Measurements from ENCODE around the gene IQGAP1.
A peak's percentile ranks its signal among the peaks of the same experiment; 100 is the strongest.
"Not testable (repeated sequence)": the region's sequence is repeated elsewhere in the genome, so short reads cannot be mapped to it uniquely, and the experiment has no call there.

IQGAP1 gene

DNA sequence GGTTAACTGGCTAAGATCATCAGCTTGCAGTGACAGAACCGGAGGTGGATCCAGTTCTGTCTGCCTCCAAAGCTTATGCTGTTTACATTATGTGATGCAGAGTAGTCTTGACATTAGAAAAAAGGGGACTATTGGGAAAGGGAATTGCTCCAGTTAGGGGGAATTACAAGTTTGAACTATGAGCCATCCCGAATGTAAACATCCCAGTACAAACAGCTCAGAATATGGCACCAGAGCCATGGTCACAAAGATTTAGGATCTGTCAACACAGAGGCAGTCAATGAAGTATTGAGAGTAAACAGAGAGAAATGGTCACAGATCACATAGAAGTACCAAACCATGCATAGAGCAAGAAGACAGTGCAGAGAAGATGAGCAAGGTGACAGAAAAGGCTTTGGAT lies 101.9 kb downstream of the IQGAP1 start:
- no peak for DNase-seq

DNA sequence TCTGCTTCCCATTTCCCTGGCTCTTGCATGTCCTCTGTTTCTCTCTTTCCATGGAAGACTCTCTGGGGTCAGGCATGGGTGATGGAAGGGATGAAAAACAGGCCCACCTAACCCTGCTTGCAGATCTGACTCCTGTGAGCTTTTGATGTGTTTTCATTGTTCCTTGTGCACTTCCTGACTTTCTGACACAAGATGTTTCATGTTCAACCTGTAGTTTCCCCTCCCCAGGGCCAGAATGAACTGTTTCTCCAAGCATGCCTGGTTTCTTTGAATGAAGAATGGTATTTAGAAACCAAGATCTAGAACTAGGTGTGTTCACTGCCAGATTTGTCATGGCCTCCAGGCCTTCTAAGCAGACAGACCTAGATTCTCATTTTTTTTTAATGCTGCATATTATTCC lies 105.6 kb downstream of the IQGAP1 start:
- DNase-seq: no peak

DNA sequence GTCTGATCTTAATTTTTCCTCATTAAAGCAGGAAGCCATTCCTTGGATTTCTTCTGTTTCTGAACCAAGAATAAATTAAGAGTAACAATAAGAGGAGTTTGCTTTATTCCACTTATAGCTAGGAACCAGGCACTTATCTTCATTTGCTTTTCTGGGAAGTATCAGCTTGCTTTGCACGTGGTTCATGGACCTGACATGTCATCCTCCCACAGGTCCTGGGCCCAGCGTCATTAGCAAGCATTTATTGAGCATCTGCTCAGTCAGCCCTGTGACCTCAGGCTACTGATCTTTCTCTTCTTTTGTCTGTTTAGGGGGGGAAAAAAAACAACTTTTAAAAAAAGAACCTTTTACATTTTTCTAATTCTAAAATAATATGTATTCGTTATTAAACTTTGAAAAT lies 107.0 kb downstream of the IQGAP1 start:
- no peak for DNase-seq

DNA sequence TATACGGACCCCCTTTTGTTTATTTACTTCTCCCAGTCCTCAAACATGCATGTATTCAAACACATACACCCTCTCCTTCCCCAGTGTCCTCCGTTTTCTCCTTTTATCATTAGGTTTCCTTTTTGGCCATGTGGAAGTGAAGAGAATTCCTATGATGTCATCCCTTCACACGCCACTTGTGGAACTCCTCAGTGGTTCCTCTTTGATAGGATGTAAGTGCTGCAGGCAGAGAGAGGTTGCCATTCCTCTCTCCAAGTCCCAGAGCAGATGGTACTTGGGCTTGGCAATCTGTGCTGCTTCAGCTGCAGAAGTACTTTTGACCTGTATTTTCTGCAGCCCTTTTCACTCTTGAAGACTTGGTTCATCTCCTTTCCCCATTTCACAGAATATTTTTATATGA lies 108.7 kb downstream of the IQGAP1 start:
- no peak for DNase-seq

DNA sequence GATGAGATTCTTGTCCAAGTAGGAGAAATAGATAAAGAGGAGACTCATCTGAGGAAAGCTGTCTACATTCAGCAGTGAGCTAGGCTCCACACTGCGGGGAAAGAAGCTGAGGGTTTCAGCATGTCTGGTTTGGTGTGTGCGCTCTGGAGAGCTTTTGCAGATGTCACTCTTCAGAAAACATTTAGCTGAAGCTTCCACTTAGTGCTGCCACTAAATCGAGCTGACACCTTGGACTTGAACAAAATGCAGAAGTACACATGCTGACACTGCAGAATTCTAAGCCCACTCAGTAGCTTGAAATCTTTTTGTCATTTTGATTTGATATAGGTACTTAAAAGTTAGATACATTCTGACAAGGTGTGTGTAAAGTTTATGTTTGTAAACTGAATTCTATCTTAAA lies 109.3 kb downstream of the IQGAP1 start:
- DNase-seq: no peak

DNA sequence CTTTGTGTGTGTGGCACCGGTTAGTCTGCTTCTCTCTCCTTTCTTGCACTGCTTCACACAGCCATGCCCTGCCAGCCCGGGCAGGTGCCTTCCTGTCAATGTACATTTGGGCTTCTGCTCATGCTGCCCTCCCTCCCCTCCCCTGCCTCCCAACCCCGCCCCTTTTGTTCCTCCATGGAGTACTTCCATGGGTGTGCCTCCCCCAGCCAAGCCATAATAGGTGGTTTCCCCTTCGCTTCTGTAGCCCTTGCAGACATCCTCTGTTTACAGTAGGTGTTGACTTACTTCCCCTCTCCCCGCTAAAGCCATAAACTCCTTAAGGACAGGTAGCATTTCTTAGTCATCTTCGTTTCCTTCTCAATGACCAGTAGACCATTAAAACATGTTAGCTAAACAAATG lies 109.9 kb downstream of the IQGAP1 start:
- DNase-seq: no peak

DNA sequence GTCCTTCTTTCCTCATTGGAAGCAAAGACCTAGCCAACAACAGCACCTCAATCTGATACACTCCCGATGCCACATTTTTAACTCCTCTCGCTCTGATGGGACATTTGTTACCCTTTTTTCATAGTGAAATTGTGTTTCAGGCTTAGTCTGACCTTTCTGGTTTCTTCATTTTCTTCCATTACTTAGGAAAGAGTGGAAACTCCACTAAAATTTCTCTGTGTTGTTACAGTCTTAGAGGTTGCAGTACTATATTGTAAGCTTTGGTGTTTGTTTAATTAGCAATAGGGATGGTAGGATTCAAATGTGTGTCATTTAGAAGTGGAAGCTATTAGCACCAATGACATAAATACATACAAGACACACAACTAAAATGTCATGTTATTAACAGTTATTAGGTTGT lies 112.1 kb downstream of the IQGAP1 start:
- DNase-seq: no peak

DNA sequence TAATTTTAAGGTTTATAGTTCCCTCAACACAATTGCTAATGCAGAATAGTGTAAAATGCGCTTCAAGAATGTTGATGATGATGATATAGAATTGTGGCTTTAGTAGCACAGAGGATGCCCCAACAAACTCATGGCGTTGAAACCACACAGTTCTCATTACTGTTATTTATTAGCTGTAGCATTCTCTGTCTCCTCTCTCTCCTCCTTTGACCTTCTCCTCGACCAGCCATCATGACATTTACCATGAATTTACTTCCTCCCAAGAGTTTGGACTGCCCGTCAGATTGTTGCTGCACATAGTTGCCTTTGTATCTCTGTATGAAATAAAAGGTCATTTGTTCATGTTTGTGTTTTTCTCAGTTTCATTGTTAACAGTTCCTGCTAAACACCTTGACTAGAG lies 113.9 kb downstream of the IQGAP1 start:
- no peak for DNase-seq

DNA sequence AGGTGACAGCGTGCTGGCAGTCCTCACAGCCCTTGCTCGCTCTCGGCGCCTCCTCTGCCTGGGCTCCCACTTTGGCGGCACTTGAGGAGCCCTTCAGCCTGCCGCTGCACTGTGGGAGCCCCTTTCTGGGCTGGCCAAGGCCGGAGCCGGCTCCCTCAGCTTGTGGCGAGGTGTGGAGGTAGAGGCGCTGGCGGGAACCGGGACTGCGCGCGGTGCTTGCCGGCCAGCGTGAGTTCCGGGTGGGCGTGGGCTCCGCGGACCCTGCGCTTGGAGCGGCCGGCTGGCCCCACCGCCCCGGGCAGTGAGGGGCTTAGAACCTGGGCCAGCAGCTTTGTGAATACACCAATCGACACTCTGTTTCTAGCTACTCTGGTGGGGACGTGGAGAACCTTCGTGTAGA lies 122.7 kb downstream of the IQGAP1 start:
- DNase-seq: not testable (repeated sequence)

DNA sequence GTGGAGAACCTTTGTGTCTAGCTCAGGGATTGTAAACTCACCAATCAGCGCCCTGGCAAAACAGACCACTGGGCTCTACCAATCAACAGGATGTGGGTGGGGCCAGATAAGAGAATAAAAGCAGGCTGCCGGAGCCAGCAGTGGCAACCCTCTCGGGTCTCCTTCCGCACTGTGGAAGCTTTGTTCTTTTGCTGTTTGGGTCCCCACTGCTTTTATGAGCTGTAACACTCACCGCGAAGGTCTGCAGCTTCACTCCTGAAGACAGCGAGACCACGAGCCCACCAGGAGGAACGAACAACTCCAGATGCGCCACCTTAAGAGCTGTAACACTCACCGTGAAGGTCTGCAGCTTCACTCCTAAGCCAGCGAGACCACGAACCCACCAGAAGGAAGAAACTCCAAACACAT lies 123.2 kb downstream of the IQGAP1 start:
- not testable (repeated sequence) for DNase-seq

DNA sequence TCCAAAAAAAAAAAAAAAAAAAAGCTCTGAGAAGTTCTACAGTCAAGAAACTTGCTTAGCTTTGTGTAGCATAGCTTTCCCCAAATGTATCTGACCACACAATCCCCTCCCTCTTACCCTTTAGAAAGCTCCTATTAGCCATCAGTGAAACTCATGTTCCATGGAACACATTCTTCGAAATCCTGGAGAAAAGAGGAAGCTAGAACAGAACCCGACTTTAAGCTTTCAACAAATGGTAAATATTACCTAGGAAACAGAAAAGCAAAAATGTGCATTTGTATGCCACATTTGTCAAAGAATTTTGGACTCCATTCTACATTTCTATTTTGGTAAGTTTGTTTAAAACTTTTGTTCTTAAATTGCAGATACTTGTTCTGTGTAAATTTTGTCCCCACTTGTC lies 124.2 kb downstream of the IQGAP1 start:
- no peak for DNase-seq

DNA sequence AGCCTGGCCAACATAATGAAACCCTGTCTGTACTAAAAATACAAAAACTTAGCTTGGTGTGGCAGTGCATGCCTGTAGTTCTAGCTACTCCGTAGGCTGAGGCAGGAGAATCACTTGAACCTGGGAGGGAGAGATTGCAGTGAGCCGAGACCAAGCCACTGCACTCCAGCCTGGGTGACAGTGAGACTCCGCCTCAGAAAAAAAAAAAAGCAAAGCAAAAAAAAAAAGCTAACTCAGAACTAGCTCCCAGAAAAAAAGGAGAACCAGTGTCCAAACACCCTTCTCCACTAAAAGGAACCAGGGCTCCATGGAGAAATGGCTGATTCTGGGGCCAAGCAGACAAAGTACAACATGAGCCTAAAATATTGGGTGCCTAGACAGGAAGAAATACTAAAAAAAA lies 124.9 kb downstream of the IQGAP1 start:
- no peak for DNase-seq

DNA sequence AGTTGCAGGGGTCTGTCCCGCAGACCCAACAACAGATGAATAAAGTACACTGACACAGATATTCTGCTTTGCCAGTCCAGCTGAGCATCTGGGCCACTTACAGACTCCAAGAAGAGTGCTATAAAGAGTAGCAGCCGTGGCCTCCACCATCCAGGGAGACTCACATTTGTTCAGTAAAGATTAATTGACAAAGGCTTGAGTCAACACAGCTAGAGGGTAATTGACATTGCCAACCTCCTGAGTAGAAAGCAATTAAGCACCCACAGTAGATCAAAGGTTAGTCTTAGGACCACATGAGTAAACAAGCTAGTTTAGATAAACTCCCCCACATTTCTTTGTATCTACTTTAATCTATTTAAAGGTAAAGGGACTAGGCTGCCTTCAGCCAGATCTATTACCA lies 125.4 kb downstream of the IQGAP1 start:
- DNase-seq: no peak

DNA sequence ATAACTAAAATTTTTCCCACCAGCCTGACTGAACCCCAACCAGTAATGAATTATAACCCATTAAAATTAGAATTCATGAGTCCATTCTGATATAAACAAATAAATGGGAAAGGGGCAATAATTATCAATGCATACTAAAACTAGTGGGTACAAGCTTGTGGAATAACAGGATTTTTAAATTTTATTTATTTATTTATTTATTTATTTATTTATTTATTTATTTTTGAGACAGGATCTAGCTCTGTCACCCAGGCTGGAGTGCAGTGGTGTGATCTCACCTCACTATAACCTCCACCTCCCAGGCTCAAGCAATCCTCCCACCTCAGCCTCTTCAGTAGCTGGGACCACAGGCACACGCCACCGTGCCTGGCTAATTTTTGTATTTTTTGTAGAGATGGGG lies 125.9 kb downstream of the IQGAP1 start:
- DNase-seq: not testable (repeated sequence)

DNA sequence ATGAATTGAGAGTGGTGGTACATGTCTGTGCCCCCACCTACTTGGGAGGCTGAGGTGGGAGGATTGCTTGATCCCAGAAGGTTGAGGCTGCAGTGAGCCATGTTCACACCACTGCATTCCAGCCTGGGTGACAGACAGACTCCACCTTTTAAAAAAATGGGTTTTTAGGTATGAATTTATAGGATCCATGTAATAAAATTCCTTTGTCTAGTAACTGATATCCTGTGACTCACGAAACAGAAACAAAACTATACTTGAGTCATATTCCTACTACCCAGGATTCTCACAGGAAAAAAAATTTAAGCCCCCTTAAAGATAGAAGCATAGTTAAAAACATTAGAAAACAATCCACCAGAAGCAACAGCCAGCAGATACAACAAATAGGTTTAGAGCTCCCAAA lies 131.6 kb downstream of the IQGAP1 start:
- peak; percentile 69 for DNase-seq

DNA sequence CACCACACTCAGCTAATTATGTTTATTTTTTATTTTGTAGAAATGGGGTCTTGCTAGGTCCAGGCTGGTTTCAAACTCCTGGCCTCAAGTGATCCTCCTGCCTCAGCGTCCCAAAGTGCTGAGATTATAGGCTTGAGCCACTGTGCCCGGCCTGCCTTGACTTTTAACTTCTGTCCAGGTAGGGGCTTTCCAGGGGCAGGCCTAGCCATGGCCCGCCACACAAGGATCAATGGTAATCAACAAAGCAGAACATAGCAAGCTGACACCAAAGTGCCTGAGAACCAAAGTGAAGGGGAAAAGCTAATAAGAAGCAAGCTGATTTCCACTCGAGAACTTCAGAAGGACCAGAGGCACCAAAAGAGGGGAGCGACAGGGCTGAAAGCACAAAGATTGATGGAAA lies 132.3 kb downstream of the IQGAP1 start:
- no peak for DNase-seq

DNA sequence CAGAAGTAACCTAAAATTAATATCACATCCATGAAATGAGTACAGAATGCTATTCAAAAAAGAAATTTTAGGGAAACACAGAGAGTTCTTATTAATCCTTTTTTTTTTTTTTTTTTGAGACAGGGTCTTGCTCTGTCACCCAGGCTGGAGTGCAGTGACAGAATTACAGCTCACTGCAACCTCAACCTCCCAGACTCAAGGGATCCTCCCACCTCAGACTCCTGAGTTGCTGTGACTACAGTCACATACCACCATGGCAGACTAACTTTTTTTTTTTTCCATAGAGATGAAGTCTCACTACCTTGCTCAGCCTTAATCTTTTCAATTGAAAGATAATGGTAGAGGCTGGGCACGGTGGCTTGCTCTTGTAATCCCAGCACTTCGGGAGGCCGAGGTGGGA lies 135.3 kb downstream of the IQGAP1 start:
- no peak for DNase-seq

DNA sequence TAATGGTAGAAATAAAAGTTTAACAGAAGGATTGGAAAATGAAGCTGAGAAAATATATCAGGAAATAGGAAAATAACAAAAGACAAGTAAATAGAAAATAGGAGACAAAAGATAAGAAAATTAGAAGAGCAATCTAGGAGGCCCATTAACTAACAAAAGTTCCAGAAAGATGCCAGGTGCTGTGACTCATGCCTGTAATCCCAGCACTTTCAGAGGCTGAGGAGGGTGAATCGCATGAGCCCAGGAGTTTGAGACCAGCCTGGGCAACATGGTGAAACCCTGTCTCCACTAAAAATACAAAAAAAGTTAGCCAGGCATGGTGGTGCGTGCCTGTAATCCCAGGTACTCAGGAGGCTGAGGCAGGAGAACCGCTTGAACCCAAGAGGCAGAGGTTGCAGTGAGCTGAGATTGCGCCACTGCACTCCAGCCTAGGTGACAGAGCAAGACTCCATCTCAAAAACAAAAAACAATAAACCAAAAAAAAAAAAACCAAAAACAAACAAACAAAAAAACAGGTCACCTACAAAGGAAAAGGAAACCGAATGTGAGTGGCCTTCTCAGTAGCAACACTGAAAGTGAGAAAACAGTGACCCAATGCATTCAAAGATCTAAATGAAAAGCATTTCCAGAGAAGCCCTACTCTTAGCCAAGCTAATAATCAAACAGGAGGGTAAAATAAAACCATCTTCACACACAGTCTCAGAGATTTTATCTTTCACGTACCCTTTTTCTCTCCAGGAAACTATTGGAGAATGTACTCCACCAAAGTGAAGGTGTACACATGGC lies 136.2 kb downstream of the IQGAP1 start:
- DNase-seq: not testable (repeated sequence)

DNA sequence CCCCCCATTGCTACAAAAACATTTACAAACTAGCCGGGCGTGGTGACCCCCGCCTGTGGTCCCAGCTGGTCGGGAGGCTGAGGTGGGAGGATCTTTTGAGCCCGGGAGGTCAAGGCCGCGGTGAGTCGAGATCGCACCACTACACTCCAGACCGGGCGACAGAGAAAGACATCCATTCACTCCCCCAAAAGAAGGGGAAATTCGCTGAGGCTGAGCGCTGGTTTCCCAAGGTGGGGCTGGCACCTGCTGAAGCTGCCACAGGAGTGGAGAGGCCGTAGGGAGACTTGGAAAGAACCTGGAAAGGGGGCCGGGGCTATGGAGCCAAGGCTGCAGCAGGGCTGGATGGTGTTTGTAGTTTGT lies 140.9 kb downstream of the IQGAP1 start:
- DNase-seq: no peak

DNA sequence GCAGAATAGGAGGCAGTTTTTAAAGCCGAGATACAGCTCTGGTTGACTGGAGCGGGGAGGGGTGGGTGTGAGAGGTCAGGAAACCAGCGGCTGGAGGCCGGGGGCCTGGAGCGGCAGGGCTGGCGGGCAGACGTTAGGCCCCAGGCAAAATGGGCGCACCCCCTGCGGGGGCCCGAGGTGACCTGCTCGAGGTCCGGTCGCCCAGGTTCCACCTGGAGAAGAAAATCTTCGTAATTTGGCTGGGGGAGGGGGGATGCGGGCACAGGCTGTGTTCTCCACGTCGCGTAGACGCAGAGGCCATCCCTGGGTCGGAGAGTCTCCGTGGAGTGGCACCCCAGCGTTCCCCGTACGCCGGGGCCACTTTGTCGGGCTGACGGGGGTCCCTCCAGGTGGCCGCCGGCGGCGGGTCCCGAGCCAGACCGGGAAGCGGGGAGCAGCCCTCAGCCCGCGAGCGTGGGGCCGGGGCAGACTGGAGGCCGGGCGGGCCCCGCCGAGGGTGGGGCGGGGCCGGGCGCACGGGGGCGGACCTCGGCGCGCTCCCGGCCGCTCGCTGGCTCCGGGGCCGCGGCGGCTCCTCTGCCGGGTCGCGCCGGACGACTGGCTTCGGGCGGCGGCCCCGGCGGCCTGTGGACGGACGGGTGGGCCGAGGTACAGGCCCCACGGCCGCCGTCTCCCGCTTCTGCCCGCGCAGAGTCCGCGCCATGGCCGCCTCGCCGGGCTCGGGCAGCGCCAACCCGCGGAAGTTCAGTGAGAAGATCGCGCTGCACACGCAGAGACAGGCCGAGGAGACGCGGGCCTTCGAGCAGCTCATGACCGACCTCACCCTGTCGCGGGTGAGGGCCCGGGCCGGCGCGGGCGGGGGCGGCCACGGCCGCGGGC lies 141.6 kb downstream of the IQGAP1 start, which contains the start of gene CRTC3:
TSS of gene CRTC3 (plus strand) at position 553 of the 879 bp plus-strand sequence. CDS start at position 702, 149 bp downstream.
- DNase-seq: peak; percentile 54

DNA sequence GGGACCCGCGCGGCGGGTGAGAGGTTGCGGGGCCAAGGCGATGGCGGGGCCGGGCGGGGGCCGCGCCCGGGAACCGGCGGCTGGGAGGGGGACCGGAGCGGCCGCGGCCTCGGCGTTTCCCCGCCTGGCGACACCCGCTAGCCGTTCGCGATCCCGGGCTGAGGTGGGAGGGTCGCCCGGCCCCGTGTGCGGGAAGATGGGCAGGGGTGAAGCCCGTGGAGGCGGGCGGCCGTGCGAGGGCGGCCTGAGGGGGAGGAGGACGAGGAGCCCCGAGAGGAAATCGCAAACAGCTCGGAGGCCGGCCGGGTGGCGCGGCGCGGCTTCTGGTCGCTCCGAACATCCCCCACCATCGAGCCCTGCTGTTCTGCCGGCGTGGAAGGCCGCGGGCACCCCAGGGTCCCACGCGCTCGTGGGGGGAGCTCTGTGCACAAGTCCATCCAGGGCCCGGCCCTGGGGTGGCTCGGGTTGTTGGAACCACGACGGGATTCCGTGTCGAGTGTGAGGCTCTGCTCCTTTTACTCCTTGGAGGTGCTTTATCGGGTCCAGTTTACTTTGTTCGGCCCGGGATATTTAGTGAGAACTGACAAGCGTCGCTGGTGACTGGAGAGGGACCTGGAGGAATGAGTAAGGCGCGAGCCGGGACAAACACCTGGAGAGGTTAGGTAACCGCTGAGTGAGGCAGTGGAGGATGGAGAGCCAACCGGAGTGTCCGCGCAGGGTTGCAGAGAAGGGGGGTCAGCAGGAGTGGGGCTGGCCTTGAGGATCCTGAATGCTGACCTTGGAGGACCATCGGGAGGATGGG lies 142.4 kb downstream of the IQGAP1 start:
- DNase-seq: no peak

DNA sequence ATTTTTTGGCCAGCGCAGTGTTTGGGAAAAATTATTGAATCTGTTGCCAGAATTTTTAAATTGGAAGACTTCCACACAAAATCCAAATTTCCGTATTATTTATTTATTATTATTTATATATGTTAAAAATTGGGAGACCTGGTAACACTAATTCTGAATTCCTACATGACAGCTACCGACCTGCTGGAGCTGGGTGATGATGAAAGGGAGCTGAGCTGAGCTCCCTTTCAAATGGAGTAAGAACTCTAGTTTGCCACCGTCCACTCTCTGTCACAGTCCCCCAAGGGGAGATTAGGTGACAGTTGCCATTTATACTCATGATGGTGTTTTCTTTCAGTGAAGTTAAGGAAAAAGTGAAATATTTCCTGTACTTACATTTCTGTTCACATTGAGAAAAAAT lies 143.1 kb downstream of the IQGAP1 start:
- no peak for DNase-seq

DNA sequence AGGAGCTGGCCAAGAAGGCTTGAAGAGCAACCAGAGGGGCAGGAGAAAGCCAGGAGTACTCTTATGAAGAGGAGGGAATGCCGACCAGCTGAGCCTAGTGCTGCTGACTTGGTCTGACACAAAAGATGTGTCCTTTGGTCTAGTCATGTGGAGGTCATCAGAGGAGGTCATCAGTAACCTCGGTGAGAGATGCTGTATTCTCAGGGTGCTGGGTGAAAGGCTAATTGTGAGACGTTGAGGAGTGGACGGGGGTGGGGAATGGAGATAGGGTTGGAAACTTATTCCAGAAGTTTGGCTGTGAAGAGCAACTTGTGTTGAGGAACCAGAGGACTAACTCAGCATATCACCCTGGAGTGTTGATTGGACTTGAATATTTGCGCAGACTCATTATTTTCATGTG lies 147.2 kb downstream of the IQGAP1 start:
- DNase-seq: no peak
